ENCODE results near the gene SCAI. TPM values are rescaled to one million over a fixed set of nuclear protein-coding genes. Genes with fewer than 3 reads are reported as not detected.

SCAI gene
- total RNA-seq, 4 donors from 2014 or later: 5.6 to 10.4 (median 7.8) TPM

DNA sequence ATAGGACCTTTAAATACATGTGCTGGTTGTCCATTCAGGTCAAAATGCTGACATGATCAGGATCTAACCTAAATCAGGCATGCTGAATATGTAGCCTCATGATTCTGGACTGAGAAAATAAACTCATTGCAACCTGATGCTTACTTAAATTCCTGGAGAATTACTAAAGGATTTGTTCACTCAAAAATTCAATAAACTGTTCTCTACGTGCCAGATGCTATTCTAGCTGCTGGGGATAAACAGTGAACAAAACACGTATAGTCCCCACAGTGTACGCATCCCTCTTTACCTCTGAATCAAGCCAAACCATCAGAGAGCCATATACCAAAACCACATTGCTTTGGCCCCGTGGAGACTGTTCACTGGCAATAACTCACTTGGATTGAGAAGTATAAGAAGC lies 6.1 kb downstream of the SCAI start:
- intact Hi-C loops (cut with DNase I): no loop called here
- 85% methylated on average over 4 of the region's 4 CpGs for WGBS
- no peak for DNase-seq (ENCODE audit: extremely low spot score)
- H3K36me3 ChIP-seq: peaks cover 0 to 3% (median 0%) of the 10 kb centered on the region in 4 donors
- H3K4me3 ChIP-seq: no peak overlapping the region
- peaks cover 0 to 3% (median 1%) of the 10 kb centered on the region in 4 donors for H3K4me1 ChIP-seq
- H3K9me3 ChIP-seq: no peaks in the 10 kb centered on the region
- no peak overlapping the region for H3K27ac ChIP-seq (replicated peaks in 1 of 4)
- no peaks in the 10 kb centered on the region for H3K27me3 ChIP-seq
- no peak for TF ChIP-seq POLR2AphosphoS5 (IDR thresholded peaks at IDR 0.05)
- TF ChIP-seq, protein P1, sequence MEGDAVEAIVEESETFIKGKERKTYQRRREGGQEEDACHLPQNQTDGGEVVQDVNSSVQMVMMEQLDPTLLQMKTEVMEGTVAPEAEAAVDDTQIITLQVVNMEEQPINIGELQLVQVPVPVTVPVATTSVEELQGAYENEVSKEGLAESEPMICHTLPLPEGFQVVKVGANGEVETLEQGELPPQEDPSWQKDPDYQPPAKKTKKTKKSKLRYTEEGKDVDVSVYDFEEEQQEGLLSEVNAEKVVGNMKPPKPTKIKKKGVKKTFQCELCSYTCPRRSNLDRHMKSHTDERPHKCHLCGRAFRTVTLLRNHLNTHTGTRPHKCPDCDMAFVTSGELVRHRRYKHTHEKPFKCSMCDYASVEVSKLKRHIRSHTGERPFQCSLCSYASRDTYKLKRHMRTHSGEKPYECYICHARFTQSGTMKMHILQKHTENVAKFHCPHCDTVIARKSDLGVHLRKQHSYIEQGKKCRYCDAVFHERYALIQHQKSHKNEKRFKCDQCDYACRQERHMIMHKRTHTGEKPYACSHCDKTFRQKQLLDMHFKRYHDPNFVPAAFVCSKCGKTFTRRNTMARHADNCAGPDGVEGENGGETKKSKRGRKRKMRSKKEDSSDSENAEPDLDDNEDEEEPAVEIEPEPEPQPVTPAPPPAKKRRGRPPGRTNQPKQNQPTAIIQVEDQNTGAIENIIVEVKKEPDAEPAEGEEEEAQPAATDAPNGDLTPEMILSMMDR (IDR thresholded peaks at IDR 0.05): no peak
- no peak for TF ChIP-seq EP300 (IDR thresholded peaks at IDR 0.05)
- no peak for TF ChIP-seq POLR2A (IDR thresholded peaks at IDR 0.05; ENCODE audit: low read depth)

DNA sequence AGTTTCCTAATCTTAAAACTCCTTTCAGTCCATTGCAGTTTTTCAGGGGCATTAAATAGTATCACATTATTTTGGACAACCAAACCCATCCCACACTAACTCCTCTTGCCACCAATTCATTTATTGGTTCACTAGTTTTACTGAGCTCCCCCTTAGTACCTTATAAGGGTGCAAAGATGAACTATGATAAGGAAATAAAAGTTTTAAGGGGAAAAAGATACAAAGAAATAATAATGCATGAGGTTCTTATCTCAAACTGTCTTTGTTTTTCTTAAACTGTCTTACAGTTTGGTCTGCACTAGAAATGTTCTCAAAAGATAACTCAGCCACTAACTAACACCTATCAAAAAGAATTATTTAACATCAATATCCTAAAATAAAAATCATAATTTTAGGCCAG lies 8.4 kb downstream of the SCAI start:
- intact Hi-C loops (cut with DNase I): no loop called here
- TF ChIP-seq POLR2A (IDR thresholded peaks at IDR 0.05; ENCODE audit: low read depth): no peak
- no peak for TF ChIP-seq EP300 (IDR thresholded peaks at IDR 0.05)
- TF ChIP-seq, protein P1 (IDR thresholded peaks at IDR 0.05): no peak
- TF ChIP-seq POLR2AphosphoS5 (IDR thresholded peaks at IDR 0.05): no peak
- H3K36me3 ChIP-seq: peaks cover 0 to 3% (median 0%) of the 10 kb centered on the region in 4 donors
- H3K27me3 ChIP-seq: no peaks in the 10 kb centered on the region
- H3K4me3 ChIP-seq: no peak overlapping the region
- H3K4me1 ChIP-seq: peaks cover 0 to 2% (median 0%) of the 10 kb centered on the region in 4 donors
- no peaks in the 10 kb centered on the region for H3K9me3 ChIP-seq
- no peak for DNase-seq (ENCODE audit: extremely low spot score)
- H3K27ac ChIP-seq (replicated peaks in 1 of 4): no peak overlapping the region

DNA sequence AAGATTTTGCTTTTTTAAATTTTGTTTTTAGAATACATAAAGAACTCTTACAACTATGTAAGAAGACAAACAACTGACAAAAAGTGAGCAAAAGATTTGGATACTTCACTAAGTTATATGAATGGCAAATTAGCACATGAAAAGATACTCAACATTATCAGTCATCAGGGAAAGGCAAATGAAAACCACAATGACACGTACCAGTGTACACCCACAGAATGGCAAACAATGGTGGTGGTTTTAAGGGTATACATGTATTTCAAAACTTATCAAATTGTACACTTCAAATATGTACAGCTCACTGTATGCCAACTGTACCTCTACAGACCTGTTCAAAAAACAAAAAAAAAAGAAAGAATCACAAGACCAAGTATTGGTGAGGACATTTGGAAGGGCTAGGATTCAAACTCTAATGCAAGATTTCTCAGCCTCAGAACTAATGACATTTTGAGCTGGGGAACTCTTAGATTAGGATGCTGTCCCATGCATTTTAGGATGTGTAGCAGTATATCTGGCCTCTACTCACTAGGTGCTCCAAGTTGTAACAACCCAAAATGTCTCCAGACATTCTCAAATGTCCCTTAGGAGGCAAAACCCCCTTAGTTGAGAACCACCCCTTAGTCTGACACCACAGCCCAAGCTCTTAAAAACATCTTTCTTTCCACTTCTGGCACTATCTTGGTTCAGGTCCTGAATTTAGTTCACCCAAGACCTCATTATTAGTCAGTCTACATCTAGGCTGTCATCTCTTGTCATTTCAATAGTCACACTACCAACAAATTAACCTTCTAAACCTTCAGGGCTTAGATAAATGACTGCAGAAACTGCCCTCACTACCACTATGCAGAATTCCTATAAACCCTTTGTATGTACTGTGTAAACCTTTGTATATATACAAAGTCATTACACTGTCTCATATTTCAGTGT lies 9.7 kb downstream of the SCAI start:
- H3K9me3 ChIP-seq: no peaks in the 10 kb centered on the region
- no peaks in the 10 kb centered on the region for H3K27me3 ChIP-seq
- no peak overlapping the region for H3K4me3 ChIP-seq
- H3K36me3 ChIP-seq: no peaks in the 10 kb centered on the region
- no peak for DNase-seq (ENCODE audit: extremely low spot score)
- WGBS: 86% methylated on average over 1 of the region's 1 CpG
- TF ChIP-seq, protein P1 (IDR thresholded peaks at IDR 0.05): no peak
- no peak for TF ChIP-seq EP300 (IDR thresholded peaks at IDR 0.05)
- TF ChIP-seq POLR2AphosphoS5 (IDR thresholded peaks at IDR 0.05): no peak
- TF ChIP-seq POLR2A (IDR thresholded peaks at IDR 0.05; ENCODE audit: low read depth): no peak
- H3K27ac ChIP-seq (replicated peaks in 1 of 4): no peak overlapping the region
- H3K4me1 ChIP-seq: peaks cover 0 to 2% (median 0%) of the 10 kb centered on the region in 4 donors
- intact Hi-C loops (cut with DNase I): no loop called here

GRCh38 chr9:125131778-125132177 lies 11.6 kb downstream of the SCAI start:
- no peak overlapping the region for H3K27ac ChIP-seq (replicated peaks in 1 of 4)
- H3K4me3 ChIP-seq: no peak overlapping the region
- H3K36me3 ChIP-seq: no peaks in the 10 kb centered on the region
- no peaks in the 10 kb centered on the region for H3K9me3 ChIP-seq
- no peak for DNase-seq (ENCODE audit: extremely low spot score)
- H3K4me1 ChIP-seq: peaks cover 0 to 2% (median 2%) of the 10 kb centered on the region in 4 donors
- TF ChIP-seq POLR2AphosphoS5 (IDR thresholded peaks at IDR 0.05): no peak
- TF ChIP-seq, protein P1 (IDR thresholded peaks at IDR 0.05): no peak
- TF ChIP-seq EP300 (IDR thresholded peaks at IDR 0.05): no peak
- TF ChIP-seq POLR2A (IDR thresholded peaks at IDR 0.05; ENCODE audit: low read depth): no peak
- no peaks in the 10 kb centered on the region for H3K27me3 ChIP-seq
- intact Hi-C loops (cut with DNase I): no loop called here
- WGBS: 92% methylated on average over 6 of the region's 6 CpGs
